NAMALWA (cell line): ENCODE data around the gene KIAA0319L.
A peak's percentile ranks its signal among the peaks of the same experiment; 100 is the strongest.
"Not testable (repeated sequence)": the region's sequence is repeated elsewhere in the genome, so short reads cannot be mapped to it uniquely, and the experiment has no call there.

Experiments
- DNase-seq: peaks from one replicate; pipeline ENCODE4 v3.0.0-alpha.2; 2015; ENCODE audit warnings: low spot score

The KIAA0319L gene

DNA sequence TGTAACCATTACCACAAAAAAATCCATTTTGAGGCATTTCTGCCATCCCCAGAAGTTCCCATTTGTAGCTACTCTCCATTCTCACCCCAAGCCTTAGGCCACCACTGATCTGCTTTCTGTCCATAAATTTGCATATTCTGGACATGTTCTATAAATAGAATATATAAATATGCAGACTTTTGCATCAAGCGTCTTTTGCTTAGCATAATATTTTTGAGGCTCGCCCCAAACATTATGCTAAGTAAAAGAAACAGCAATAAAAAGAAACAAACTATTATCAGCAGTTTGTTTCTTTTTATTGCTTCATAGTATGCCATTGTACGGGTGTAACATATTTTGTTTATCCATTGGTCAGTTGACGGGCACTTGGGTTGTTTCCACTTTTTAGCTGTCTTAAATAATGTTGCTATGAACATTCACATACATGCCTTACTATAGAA, 23.8 kb upstream of the KIAA0319L start:
- DNase-seq: no peak

DNA sequence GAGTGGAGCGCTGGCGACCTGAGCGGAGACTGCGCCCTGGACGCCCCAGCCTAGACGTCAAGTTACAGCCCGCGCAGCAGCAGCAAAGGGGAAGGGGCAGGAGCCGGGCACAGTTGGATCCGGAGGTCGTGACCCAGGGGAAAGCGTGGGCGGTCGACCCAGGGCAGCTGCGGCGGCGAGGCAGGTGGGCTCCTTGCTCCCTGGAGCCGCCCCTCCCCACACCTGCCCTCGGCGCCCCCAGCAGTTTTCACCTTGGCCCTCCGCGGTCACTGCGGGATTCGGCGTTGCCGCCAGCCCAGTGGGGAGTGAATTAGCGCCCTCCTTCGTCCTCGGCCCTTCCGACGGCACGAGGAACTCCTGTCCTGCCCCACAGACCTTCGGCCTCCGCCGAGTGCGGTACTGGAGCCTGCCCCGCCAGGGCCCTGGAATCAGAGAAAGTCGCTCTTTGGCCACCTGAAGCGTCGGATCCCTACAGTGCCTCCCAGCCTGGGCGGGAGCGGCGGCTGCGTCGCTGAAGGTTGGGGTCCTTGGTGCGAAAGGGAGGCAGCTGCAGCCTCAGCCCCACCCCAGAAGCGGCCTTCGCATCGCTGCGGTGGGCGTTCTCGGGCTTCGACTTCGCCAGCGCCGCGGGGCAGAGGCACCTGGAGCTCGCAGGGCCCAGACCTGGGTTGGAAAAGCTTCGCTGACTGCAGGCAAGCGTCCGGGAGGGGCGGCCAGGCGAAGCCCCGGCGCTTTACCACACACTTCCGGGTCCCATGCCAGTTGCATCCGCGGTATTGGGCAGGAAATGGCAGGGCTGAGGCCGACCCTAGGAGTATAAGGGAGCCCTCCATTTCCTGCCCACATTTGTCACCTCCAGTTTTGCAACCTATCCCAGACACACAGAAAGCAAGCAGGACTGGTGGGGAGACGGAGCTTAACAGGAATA, 20.1 kb upstream of the KIAA0319L start:
- peak; percentile 62 for DNase-seq

DNA sequence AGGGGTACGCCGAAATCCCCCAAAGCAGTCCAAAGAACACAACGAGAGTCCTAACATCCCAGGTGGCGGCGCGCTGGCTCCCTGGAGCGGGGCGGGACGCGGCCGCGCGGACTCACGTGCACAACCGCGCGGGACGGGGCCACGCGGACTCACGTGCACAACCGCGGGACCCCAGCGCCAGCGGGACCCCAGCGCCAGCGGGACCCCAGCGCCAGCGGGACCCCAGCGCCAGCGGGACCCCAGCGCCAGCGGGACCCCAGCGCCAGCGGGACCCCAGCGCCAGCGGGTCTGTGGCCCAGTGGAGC, 19.5 kb upstream of the KIAA0319L start:
- not testable (repeated sequence) for DNase-seq

GRCh38 chr1:35576061-35576765, 19.0 kb upstream of the KIAA0319L start:
- no peak for DNase-seq

DNA sequence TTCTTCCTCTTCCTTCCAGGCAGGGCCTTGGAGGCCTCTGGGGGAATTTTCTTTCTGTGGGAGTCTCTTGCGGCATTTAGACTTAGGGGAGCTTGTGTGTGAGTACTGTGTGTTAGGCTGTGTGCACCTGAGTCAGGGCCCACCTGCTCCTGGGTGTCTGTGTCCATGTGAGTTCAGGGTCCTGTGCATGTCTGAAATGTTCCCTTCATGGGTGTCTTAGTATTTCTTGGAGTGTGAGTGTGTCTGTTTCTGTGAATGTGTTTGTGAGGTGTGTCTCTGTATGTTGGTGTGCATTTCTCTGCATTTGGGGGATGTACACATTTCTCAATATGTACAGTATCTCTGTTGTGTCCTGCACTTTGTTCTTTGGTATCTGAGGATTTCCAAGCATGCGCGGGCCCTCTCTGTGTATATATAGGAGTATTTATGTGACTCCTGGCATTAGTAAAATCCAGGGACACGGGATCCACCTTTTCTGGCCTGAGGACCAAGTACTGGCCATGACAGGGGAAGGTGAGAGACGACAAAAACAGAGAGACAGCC, 18.3 kb upstream of the KIAA0319L start:
- DNase-seq: no peak

- no peak for DNase-seq
Observed at GRCh38 chr1:35574655-35575415, 17.6 kb upstream of the KIAA0319L start.

GRCh38 chr1:35574125-35574654, 17.0 kb upstream of the KIAA0319L start:
- DNase-seq: no peak

- DNase-seq: no peak
Observed at GRCh38 chr1:35573198-35574124, 16.3 kb upstream of the KIAA0319L start, which contains the start of gene TFAP2E. TSS of gene TFAP2E (plus strand) at chr1:35573314. CDS start at chr1:35573578, 264 bp downstream.

DNA sequence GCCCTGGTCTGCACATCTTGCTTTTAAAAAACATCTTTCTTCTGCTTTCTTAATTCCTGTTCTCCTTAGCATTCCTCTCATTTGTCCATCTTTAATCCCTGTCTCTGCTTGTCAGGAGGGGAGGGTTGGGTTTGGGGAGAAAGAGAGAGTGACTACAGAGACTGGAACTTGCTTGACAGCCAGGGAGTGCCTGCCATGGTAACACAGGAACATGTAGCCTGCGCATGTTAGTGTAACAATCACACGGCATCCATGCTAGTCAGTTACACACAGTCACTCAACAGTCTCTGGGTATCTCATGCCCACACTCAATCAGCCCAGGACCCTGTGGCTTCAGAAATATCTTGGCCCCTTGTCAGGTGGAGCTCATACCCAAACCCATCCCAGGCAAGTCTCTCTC, 15.1 kb upstream of the KIAA0319L start:
- no peak for DNase-seq

DNA sequence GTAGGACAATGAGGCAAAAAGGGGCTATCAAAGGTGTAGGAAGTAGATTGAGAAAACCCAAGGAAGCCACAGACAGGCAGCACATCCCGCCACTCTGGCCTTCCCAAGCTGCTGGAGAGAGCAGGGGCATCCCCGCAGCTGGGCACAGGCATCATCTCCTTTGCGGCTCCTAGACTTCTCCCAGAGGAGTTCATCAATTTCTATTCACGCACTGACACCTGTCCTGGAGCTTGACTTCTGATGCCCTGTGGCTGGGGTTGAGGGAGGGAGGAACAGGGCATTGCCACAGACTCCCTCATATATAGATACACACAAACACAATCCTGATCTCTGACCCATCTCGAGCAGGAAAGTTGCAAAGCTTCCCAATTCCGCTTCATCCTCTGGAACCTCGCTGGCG, 14.1 kb upstream of the KIAA0319L start:
- no peak for DNase-seq

- DNase-seq: no peak
Observed at GRCh38 chr1:35570589-35571137, 13.5 kb upstream of the KIAA0319L start.

DNA sequence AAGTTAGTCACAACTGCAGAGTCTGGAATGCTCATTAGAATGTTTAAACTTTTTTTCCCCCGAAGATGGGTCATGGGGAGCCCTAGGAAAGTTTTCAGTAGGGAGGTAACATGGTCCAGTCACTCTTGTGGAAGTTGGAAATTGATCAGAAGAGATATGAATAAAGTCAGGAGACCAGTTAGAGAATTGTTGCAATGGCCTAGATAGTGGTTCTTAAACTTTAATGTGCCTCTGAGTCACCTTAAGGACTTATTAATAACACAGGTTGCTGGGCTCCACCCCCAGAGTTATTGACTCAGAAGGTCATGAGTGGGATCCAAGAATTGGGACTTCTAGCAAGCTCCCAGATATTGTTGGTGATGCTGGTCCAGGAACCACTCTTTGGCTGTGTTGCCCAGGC, 12.7 kb upstream of the KIAA0319L start:
- no peak for DNase-seq

DNA sequence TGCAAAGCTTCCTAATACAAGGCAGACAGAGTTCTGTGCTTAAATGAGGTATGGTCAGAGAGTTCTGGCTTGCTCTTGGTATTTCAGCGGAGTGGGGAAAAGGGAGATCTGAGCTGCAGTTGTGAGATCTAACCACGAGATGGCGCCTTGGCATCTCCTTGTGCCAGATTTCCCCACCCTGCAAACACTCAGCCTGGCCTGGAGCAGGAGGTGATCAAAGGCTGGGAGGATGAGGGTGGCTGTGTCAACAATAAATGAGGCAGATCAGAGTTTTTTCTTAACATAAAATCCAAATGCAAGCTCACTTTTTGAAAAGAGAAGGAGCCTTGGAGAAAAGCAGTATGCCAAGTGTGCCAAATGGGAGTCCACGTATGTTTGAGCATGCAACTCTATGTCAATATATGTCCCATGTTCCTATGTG, 11.8 kb upstream of the KIAA0319L start:
- DNase-seq: peak; percentile 83

DNA sequence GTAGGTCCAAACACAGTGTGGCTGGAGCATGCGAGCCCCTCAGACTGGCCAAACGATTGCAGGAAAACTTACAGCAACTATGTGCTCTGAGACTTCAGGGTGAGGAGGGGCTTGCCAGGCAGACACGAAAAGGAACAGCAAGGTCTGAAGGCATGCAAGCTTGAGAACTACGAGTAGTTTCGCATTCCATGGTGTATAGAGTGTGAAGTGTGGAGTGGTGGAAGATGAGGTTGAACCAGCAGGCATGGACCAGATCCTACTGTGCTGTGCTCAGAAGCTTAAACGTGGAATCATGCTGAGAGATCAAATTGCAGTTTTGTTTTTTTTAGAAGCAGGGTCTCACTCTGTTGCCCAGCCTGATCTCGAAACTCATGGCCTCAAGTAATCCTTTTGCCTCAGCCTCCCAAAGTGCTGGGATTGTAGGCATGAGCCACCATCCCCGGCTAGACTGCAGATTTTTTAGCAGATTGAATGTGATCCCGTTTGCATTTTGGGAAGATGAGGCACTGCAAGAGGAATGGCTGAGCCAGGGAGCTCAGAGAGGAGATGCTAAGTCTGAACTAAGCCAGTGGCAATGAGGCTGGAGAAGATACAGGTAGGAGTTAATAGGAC, 10.8 kb upstream of the KIAA0319L start:
- DNase-seq: peak; percentile 3

DNA sequence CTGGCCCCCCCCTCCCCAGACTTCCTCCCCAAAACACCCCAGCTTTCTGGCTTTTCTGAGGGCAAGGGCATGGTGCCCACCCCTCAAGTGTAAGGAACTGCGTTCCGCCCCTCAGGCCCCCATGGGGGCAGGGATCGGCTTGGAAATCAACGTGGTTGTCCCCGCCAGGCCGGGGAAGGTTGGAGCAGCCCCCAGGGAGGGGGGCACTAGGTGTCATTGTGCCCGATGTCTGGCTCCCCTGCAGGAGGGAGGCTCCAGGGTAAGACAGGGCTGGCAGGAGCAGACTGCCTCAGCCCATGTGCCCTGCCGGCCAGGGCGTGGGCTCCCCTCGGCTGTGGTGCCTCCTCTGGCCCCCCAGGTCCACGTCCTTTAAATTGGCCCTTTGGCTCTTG, 8.5 kb upstream of the KIAA0319L start:
- DNase-seq: no peak

DNA sequence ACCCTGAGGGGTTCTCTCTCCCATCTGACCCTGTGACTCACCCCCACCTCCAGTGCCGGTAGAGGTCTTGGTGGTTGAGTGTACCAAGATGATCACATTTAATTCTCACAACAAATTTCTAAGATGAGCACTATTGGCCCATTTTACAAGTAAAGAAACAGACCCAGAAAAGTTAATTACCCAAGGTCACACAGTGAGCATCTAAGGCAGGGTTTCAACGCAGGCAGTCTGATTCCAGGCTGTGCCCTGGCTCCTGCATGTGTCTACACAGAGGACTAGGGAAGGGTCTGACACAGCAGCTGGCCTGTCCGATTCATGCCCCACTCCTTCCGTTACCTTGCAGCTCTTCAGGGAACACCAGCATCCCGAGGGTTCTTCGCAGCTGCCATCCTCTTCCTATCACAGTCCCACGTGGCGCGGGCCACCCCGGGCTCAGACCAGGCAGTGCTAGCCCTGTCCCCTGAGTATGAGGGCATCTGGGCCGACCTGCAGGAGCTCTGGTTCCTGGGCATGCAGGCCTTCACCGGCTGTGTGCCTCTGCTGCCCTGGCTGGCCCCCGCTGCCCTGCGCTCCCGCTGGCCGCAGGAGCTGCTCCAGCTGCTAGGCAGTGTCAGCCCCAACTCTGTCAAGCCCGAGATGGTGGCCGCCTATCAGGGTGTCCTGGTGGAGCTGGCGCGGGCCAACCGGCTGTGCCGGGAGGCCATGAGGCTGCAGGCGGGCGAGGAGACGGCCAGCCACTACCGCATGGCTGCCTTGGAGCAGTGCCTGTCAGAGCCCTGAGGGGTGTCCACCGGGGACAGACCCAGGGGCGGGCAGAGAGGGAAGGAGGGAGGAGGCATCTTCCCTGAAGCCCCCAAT, 7.9 kb upstream of the KIAA0319L start:
- DNase-seq: no peak

GRCh38 chr1:35564037-35564883, 7.1 kb upstream of the KIAA0319L start:
- DNase-seq: peak; percentile 90

DNA sequence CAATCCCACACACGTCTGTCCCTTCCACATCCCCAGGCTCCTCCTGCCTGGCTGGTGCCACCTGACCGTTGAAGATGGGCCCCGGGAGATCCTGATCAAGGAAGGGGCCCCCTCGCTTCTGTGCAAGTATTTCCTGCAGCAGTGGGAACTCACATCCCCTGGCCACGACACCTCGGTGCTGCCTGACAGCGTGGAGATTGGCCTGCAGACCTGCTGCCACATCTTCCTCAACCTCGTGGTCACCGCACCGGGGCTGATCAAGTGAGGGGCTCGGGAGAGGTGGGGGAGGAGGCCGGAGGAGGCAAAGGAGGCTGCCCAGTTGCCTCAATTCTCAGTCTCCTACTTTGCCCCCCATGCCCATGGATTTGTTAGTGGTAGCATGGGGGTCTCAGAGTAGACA, 6.0 kb upstream of the KIAA0319L start:
- no peak for DNase-seq
